Endothelial cell of umbilical vein (primary cell): ENCODE results near the gene GOLT1A. TPM values are rescaled to one million over a fixed set of nuclear protein-coding genes. Genes with fewer than 3 reads are reported as not detected.

Experiments
- BruUV-seq: library from RNA; stranded (reverse); fragments of 400-500 nt; replicated peaks from 2 replicates; lab custom pipeline; 2021; lab: Mats Ljungman, UMichigan
- CTCF ChIA-PET: fragments of 300-600, 350-600 bp; sonication (Branson Sonifier 250); formaldehyde crosslinking; loops from one replicate; lab custom pipeline; 2021; ENCODE audit warnings: antibody characterized with exemption, inconsistent platforms; lab: Charles Lee
- POLR2A ChIA-PET: fragments of 300-600, 350-600 bp; sonication (Branson Sonifier 250); formaldehyde crosslinking; loops from one replicate; lab custom pipeline; 2021; ENCODE audit warnings: antibody characterized with exemption, inconsistent platforms; lab: Charles Lee
- DNase-seq: peaks from one replicate; pipeline ENCODE4 v3.0.0-alpha.2; 2011; ENCODE audit warnings: low read depth, low spot score
- FAIRE-seq: peaks from 2 replicates; lab custom pipeline; 2011; peaks lifted over from hg19 to GRCh38; lab: Jason Lieb, UNC
- H2AFZ ChIP-seq: 2 replicates; pipeline ENCODE4 v1.6.0; 2012; ENCODE audit warnings: low read depth, low read length, control low read depth, inconsistent platforms
- H3K27ac ChIP-seq: 2 replicates; pipeline ENCODE4 v1.5.1; 2011; ENCODE audit warnings: low read depth, mild to moderate bottlenecking, control low read depth, low read length, moderate library complexity; ENCODE audit not compliant: insufficient read depth
- H3K27me3 ChIP-seq, 2 experiments: 2 replicates each; pipeline versions ENCODE4 v1.6.0 to v1.6.1; 2011; ENCODE audit warnings: low read length in 2 of 2, mixed read lengths in 1 of 2; ENCODE audit not compliant: control insufficient read depth in 2 of 2, insufficient read depth in 2 of 2
- H3K36me3 ChIP-seq, 2 experiments: 2 replicates in 1 of 2; 3 replicates in 1 of 2; pipeline ENCODE4 v1.5.1; 2011; ENCODE audit warnings: low read length in 2 of 2, mild to moderate bottlenecking in 1 of 2, moderate library complexity in 1 of 2; ENCODE audit not compliant: control insufficient read depth in 2 of 2, insufficient read depth in 2 of 2; ENCODE audit errors: extremely low read depth in 1 of 2
- H3K4me1 ChIP-seq: 3 replicates; pipeline ENCODE4 v1.5.1; 2011; ENCODE audit warnings: mild to moderate bottlenecking, low read length; ENCODE audit not compliant: control insufficient read depth, insufficient read depth; ENCODE audit errors: extremely low read depth
- H3K4me2 ChIP-seq: 2 replicates; pipeline ENCODE4 v1.6.1; 2011; ENCODE audit warnings: low read length, control low read depth, mixed read lengths; ENCODE audit not compliant: insufficient read depth
- H3K4me3 ChIP-seq, 3 experiments: fragments of 200-600 bp in 1 of 3; sonication (generic), shearing (Covaris generic) in 1 of 3; replicated peaks in 1 of 3; 2 replicates each; pipeline ENCODE4 v1.5.1; 2011 to 2016; ENCODE audit warnings: control low read depth in 3 of 3, low read length in 3 of 3, mild to moderate bottlenecking in 2 of 3, inconsistent platforms in 1 of 3, low read depth in 1 of 3, moderate library complexity in 1 of 3; ENCODE audit not compliant: insufficient read depth in 1 of 3
- H3K79me2 ChIP-seq: 2 replicates; pipeline ENCODE4 v1.6.0; 2012; ENCODE audit warnings: low read length, inconsistent platforms; ENCODE audit not compliant: control insufficient read depth, insufficient read depth
- H3K9ac ChIP-seq: replicated peaks from 2 replicates; pipeline ENCODE3; 2011; ENCODE audit warnings: low read length, control low read depth; ENCODE audit not compliant: insufficient read depth; ENCODE audit errors: extremely low read depth
- H3K9me1 ChIP-seq: replicated peaks from 3 replicates; pipeline ENCODE4 v1.6.0; 2011; ENCODE audit warnings: mild to moderate bottlenecking, low read length; ENCODE audit not compliant: control insufficient read depth, insufficient read depth; ENCODE audit errors: extremely low read depth
- H3K9me3 ChIP-seq: replicated peaks from 2 replicates; pipeline ENCODE4 v1.5.1; 2012; ENCODE audit warnings: low read length, inconsistent platforms; ENCODE audit not compliant: control insufficient read depth, insufficient read depth
- H4K20me1 ChIP-seq: replicated peaks from 2 replicates; pipeline ENCODE3; 2011; ENCODE audit warnings: mild to moderate bottlenecking, low read length; ENCODE audit not compliant: control insufficient read depth, insufficient read depth; ENCODE audit errors: extremely low read depth
- EZH2 ChIP-seq: IDR thresholded peaks from 2 replicates; pipeline ENCODE4 v1.6.1; 2012; ENCODE audit warnings: borderline replicate concordance, low read depth, mild to moderate bottlenecking, moderate library complexity, low read length, inconsistent platforms; ENCODE audit not compliant: severe bottlenecking
- FOS ChIP-seq: IDR thresholded peaks from 2 replicates; pipeline ENCODE4 v1.6.1; 2011; ENCODE audit warnings: mild to moderate bottlenecking, low read length, moderate library complexity, borderline replicate concordance; ENCODE audit not compliant: insufficient read depth
- GATA2 ChIP-seq: IDR thresholded peaks from 2 replicates; pipeline ENCODE4 v1.7.0; 2011; ENCODE audit warnings: low read depth, mild to moderate bottlenecking, moderate library complexity, mixed read lengths, low read length; ENCODE audit not compliant: insufficient read length, insufficient read depth
- JUN ChIP-seq: IDR thresholded peaks from 2 replicates; pipeline ENCODE4 v1.6.1; 2011; ENCODE audit warnings: borderline replicate concordance, low read depth; ENCODE audit not compliant: insufficient read length, insufficient read depth
- MYC ChIP-seq: IDR thresholded peaks from one replicate; pipeline ENCODE4 v1.6.1; 2011; ENCODE audit warnings: mild to moderate bottlenecking, low read depth, low read length
- POLR2AphosphoS5 ChIP-seq: IDR thresholded peaks from 2 replicates; pipeline ENCODE4 v1.6.1; 2012; ENCODE audit warnings: low read depth, mild to moderate bottlenecking, control low read depth, low read length, moderate library complexity; ENCODE audit not compliant: insufficient read depth
- dilution Hi-C: fragments of 300-500 bp; cut with MboI; formaldehyde crosslinking; loops from one replicate; pipeline ENCODE4 v1.15.0; 2019; ENCODE audit warnings: low sequenced_read_pairs; ENCODE audit not compliant: extremely low pct_ligation_motif_present
- intact Hi-C: fragments of 100-400 bp; cut with micrococcal nuclease; formaldehyde crosslinking; loops from one replicate; pipeline ENCODE4 v1.10.0; 2022
- polyA plus RNA-seq, 4 experiments: library from polyadenylated mRNA; depleted of rRNA in 3 of 4; stranded (reverse) in 3 of 4; unstranded in 1 of 4; fragments of >200 nt; gene quantifications; 2 replicates each; pipeline versions ENCODE4 v1.2.1 to v1.2.3, GENCODE V29; 2011 to 2012; ENCODE audit warnings: missing spikeins in 1 of 4
- total RNA-seq: library from RNA; stranded (reverse); gene quantifications from 2 replicates; pipeline ENCODE4 v1.2.3, GENCODE V29; 2021
- TF ChIP-seq, protein P1 (sequence below), 2 donors: IDR thresholded peaks; 1 replicate in 1 of 2; 2 replicates in 1 of 2; pipeline ENCODE4 v1.5.1; 2011; ENCODE audit warnings: low read length in 2 of 2, mild to moderate bottlenecking in 2 of 2, moderate library complexity in 2 of 2, control low read depth in 1 of 2, inconsistent platforms in 1 of 2, low read depth in 1 of 2; ENCODE audit not compliant: insufficient read depth in 1 of 2; ENCODE audit errors: extremely low read depth in 1 of 2

GOLT1A gene
- total and polyA plus RNA-seq, 2 donors (not counting 3 experiments of a cell fraction or from before 2014, with no cell fraction given), result not detected

- POLR2A ChIA-PET, result interaction anchor here (0.7 to 0.8 kb wide), 2 partner anchors 13 to 101 kb away, joined by 3 read pairs; no protein-coding TSS in a partner anchor
- peaks cover 5% of the 10 kb centered on the region for H3K4me1 ChIP-seq
- no peaks in the 10 kb centered on the region for H3K9me3 ChIP-seq
- no peaks in the 10 kb centered on the region for H4K20me1 ChIP-seq
- dilution Hi-C loops, result loop anchor here (25.0 kb wide), 1 partner anchor 186 kb away; no protein-coding TSS in a partner anchor
- no TSS peak for BruUV-seq
- peak within 1 kb of the TSS; percentile 20 to 78 (median 53) for H3K4me3 ChIP-seq
- no peaks in the 10 kb centered on the region for H3K9me1 ChIP-seq
- peak within 1 kb of the TSS; percentile 69 for H3K9ac ChIP-seq
- H3K4me2 ChIP-seq, result peak within 1 kb of the TSS; percentile 39
- DNase-seq (peak; percentile 61), FAIRE-seq (peak; percentile 47)
- no peak within 1 kb of the TSS for H3K27ac ChIP-seq
- peak within 1 kb of the TSS; percentile 85 for H2AFZ ChIP-seq
- CTCF ChIA-PET, result interaction anchor here (0.8 to 3.8 kb wide), 16 partner anchors 11 to 281 kb away, joined by 3 to 29 read pairs (median 4); partner anchors contain the start of genes GOLT1A and SOX13
- H3K36me3 ChIP-seq, result no peaks in the 10 kb centered on the region
- no peaks in the 10 kb centered on the region for H3K27me3 ChIP-seq
- H3K79me2 ChIP-seq, result no peaks in the 10 kb centered on the region
- TF ChIP-seq FOS (no peak), POLR2AphosphoS5 (peak; percentile 49), EZH2 (peak; percentile 43), MYC (no peak), GATA2 (no peak), JUN (no peak)
- TF ChIP-seq, protein P1, sequence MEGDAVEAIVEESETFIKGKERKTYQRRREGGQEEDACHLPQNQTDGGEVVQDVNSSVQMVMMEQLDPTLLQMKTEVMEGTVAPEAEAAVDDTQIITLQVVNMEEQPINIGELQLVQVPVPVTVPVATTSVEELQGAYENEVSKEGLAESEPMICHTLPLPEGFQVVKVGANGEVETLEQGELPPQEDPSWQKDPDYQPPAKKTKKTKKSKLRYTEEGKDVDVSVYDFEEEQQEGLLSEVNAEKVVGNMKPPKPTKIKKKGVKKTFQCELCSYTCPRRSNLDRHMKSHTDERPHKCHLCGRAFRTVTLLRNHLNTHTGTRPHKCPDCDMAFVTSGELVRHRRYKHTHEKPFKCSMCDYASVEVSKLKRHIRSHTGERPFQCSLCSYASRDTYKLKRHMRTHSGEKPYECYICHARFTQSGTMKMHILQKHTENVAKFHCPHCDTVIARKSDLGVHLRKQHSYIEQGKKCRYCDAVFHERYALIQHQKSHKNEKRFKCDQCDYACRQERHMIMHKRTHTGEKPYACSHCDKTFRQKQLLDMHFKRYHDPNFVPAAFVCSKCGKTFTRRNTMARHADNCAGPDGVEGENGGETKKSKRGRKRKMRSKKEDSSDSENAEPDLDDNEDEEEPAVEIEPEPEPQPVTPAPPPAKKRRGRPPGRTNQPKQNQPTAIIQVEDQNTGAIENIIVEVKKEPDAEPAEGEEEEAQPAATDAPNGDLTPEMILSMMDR (IDR thresholded peaks at IDR 0.05; ENCODE audit: extremely low read depth in 1 of 2, insufficient read depth in 1 of 2, low read depth in 1 of 2, low read length in 2 of 2), result no peak
- intact Hi-C loops, result loop anchor here (1.0 to 2.0 kb wide), 2 partner anchors 21 to 290 kb away; partner anchors contain the start of gene SNRPE
Measured at GRCh38 chr1:204151552-204152309, 62.1 kb downstream of the GOLT1A start, which contains the start of gene ETNK2. TSS of gene ETNK2 (minus strand) at chr1:204152044. CDS start at chr1:204151852, 192 bp downstream.
